ENCODE results near the gene ADGRG4. TPM values are rescaled to one million over a fixed set of nuclear protein-coding genes. Genes with fewer than 3 reads are reported as not detected.

Gene ADGRG4
- total RNA-seq, 1 donor from 2014 or later: not detected

DNA sequence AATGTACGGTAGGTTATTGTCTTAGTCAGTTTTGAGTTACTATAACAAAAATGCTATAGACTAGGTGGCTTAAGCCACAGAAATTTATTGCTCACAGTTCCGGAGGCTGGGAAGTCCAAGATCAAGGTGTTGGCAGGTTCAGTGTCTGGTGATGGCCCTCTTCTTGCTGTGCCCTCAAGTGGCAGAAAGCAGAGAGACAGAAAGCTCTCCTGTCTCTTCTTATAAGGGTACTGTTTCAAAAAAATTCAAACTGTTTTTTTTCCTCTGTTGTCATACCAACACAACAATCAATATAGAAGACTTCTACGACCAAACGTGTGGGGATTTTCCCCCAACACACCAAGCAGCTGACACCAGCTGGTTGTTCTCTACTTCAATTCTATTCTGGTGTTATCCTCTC, 53.4 kb downstream of the ADGRG4 start:
- Mint-ChIP-seq H3K9me3 (ENCODE audit: unreplicated experiment) (no peaks in the 10 kb centered on the region), H3K36me3 (ENCODE audit: unreplicated experiment) (no peaks in the 10 kb centered on the region), H3K4me3 (ENCODE audit: unreplicated experiment) (no peak overlapping the region), H3K27ac (ENCODE audit: unreplicated experiment) (no peak overlapping the region), H3K27me3 (ENCODE audit: unreplicated experiment) (no peaks in the 10 kb centered on the region), H3K4me1 (ENCODE audit: low read depth, unreplicated experiment) (peaks cover 4% of the 10 kb centered on the region)
- DNase-seq: no peak
- TF ChIP-seq, protein P1, sequence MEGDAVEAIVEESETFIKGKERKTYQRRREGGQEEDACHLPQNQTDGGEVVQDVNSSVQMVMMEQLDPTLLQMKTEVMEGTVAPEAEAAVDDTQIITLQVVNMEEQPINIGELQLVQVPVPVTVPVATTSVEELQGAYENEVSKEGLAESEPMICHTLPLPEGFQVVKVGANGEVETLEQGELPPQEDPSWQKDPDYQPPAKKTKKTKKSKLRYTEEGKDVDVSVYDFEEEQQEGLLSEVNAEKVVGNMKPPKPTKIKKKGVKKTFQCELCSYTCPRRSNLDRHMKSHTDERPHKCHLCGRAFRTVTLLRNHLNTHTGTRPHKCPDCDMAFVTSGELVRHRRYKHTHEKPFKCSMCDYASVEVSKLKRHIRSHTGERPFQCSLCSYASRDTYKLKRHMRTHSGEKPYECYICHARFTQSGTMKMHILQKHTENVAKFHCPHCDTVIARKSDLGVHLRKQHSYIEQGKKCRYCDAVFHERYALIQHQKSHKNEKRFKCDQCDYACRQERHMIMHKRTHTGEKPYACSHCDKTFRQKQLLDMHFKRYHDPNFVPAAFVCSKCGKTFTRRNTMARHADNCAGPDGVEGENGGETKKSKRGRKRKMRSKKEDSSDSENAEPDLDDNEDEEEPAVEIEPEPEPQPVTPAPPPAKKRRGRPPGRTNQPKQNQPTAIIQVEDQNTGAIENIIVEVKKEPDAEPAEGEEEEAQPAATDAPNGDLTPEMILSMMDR (IDR thresholded peaks at IDR 0.05; ENCODE audit: partially characterized antibody, unreplicated experiment): no peak

DNA sequence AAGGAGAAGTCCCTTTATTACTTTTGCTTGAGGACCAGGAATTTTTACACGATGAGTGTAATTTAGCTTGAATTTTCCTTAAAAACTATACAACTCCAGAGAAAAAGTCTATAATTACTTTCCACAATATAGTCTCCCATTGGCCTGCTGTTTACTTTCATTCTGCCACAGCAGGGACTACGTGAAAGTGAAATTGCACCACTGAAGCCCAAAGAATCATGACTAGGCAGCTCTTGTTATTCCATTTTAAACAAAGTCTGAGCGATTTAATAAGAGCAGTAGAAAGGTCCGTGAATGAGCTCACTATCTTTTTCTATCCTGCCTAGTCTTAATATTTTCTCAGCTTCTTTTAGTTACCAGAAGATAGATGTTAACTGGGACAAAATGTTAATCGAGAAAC, 68.6 kb downstream of the ADGRG4 start:
- no peaks in the 10 kb centered on the region for H3K36me3 Mint-ChIP-seq (ENCODE audit: unreplicated experiment)
- peaks cover 7% of the 10 kb centered on the region for H3K4me1 Mint-ChIP-seq (ENCODE audit: low read depth, unreplicated experiment)
- H3K27me3 Mint-ChIP-seq (ENCODE audit: unreplicated experiment): no peaks in the 10 kb centered on the region
- TF ChIP-seq, protein P1 (IDR thresholded peaks at IDR 0.05; ENCODE audit: partially characterized antibody, unreplicated experiment): no peak
- no peak overlapping the region for H3K27ac Mint-ChIP-seq (ENCODE audit: unreplicated experiment)
- no peak for DNase-seq
- no peak overlapping the region for H3K4me3 Mint-ChIP-seq (ENCODE audit: unreplicated experiment)
- H3K9me3 Mint-ChIP-seq (ENCODE audit: unreplicated experiment): no peaks in the 10 kb centered on the region

DNA sequence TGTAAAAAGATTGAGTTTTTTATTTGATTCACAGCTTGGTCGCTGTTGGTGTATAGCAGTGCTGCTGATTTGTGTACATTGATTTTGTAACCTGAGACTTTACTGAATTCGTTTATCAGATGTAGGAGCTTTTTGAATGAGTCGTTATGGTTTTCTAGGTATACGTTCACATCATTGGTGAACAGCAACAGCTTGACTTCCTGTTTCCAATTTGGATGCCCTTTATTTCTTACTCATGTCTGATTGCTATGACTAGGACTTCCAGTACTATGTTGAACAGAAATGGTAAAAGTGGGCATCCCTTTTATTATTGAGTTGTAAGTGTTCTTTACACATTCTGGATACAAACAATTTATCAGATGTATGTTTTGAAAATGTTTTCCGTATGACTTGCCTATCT, 76.0 kb downstream of the ADGRG4 start:
- TF ChIP-seq, protein P1 (IDR thresholded peaks at IDR 0.05; ENCODE audit: partially characterized antibody, unreplicated experiment): no peak
- no peak overlapping the region for H3K27ac Mint-ChIP-seq (ENCODE audit: unreplicated experiment)
- H3K4me3 Mint-ChIP-seq (ENCODE audit: unreplicated experiment): no peak overlapping the region
- H3K9me3 Mint-ChIP-seq (ENCODE audit: unreplicated experiment): no peaks in the 10 kb centered on the region
- no peaks in the 10 kb centered on the region for H3K27me3 Mint-ChIP-seq (ENCODE audit: unreplicated experiment)
- H3K4me1 Mint-ChIP-seq (ENCODE audit: low read depth, unreplicated experiment): no peaks in the 10 kb centered on the region
- H3K36me3 Mint-ChIP-seq (ENCODE audit: unreplicated experiment): no peaks in the 10 kb centered on the region
- DNase-seq: no peak

DNA sequence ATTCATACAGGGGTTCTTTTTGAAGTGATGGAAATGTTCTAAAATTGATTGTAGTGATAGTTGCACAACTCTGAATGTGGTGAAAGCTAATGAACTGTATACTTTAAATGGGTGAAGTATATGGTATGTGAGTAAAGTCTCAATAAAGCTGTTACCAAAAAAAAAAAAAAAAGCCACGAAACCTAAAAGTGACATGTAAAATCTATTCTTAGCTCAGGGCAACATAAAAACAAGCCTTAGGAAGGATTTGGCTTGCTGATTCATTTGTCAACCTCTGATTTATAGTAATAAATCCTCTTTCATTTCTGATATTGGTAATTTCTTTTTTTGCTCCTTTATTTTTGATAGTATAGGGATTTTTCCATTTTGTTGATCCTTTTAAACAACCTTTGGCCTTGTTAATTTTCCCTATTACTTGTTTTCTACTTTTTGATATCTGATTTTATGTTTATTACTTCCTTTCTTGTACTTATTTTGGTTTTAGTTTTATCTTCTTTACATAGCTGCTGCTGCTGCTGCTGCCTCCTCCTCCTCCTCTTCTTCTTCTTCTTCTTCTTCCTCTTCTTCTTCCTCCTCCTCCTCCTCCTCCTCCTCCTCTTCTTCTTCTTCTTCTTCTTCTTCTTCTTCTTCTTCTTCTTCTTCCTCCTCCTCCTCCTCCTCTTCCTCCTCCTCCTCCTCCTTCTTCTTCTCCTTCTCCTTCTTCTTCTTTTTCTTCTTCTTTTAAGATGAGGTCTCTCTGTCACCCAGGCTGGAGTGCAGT, 79.4 kb downstream of the ADGRG4 start:
- no peaks in the 10 kb centered on the region for H3K9me3 Mint-ChIP-seq (ENCODE audit: unreplicated experiment)
- TF ChIP-seq, protein P1 (IDR thresholded peaks at IDR 0.05; ENCODE audit: partially characterized antibody, unreplicated experiment): no peak
- H3K36me3 Mint-ChIP-seq (ENCODE audit: unreplicated experiment): no peaks in the 10 kb centered on the region
- H3K27ac Mint-ChIP-seq (ENCODE audit: unreplicated experiment): no peak overlapping the region
- H3K27me3 Mint-ChIP-seq (ENCODE audit: unreplicated experiment): no peaks in the 10 kb centered on the region
- H3K4me3 Mint-ChIP-seq (ENCODE audit: unreplicated experiment): no peak overlapping the region
- H3K4me1 Mint-ChIP-seq (ENCODE audit: low read depth, unreplicated experiment): no peaks in the 10 kb centered on the region
- no peak for DNase-seq

DNA sequence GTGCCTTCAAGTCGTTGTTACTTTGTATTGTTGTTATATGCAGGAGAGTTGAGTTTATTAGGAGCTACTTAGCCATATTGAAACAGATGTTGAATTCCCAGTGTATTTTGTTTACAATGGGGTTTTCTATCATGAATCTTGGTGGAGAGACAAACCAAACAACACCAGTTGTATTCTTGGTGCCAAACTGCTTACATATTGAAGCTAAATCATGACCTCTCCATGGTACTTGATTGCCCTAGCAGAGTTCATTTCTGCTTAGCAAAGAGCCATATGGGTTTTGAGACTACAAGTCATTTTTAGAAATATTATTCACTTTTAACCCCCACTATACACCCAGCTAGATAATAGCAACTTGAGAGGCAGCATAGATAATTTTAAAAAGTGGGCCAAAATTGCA, 85.4 kb downstream of the ADGRG4 start:
- Mint-ChIP-seq H3K36me3 (ENCODE audit: unreplicated experiment) (no peaks in the 10 kb centered on the region), H3K4me3 (ENCODE audit: unreplicated experiment) (no peak overlapping the region), H3K4me1 (ENCODE audit: low read depth, unreplicated experiment) (no peaks in the 10 kb centered on the region), H3K27me3 (ENCODE audit: unreplicated experiment) (peaks cover 2% of the 10 kb centered on the region), H3K9me3 (ENCODE audit: unreplicated experiment) (no peaks in the 10 kb centered on the region), H3K27ac (ENCODE audit: unreplicated experiment) (no peak overlapping the region)
- no peak for DNase-seq
- TF ChIP-seq, protein P1 (IDR thresholded peaks at IDR 0.05; ENCODE audit: partially characterized antibody, unreplicated experiment): no peak
